Keratinocyte (primary cell): Measurements from ENCODE around the gene WASF2. TPM values are rescaled to one million over a fixed set of nuclear protein-coding genes. Genes with fewer than 3 reads are reported as not detected.
A peak's percentile ranks its signal among the peaks of the same experiment; 100 is the strongest.

Experiments
- DNase-seq: peaks from one replicate; pipeline ENCODE4 v3.0.0-alpha.2; 2011; ENCODE audit warnings: low read depth, missing footprints, low spot score
- FAIRE-seq: peaks from 2 replicates; lab custom pipeline; 2011; peaks lifted over from hg19 to GRCh38; lab: Jason Lieb, UNC
- H2AFZ ChIP-seq: 2 replicates; pipeline ENCODE4 v1.6.0; 2012; ENCODE audit warnings: low read length, control low read depth, inconsistent platforms; ENCODE audit not compliant: control insufficient read depth
- H3K27ac ChIP-seq: 2 replicates; pipeline ENCODE4 v1.5.1; 2011; ENCODE audit warnings: low read length; ENCODE audit not compliant: control insufficient read depth, insufficient read depth
- H3K27me3 ChIP-seq: 3 replicates; pipeline ENCODE4 v1.6.0; 2011; ENCODE audit warnings: low read length; ENCODE audit not compliant: control insufficient read depth, insufficient read depth; ENCODE audit errors: extremely low read depth
- H3K36me3 ChIP-seq, 2 experiments: 2 replicates in 1 of 2; 3 replicates in 1 of 2; pipeline ENCODE4 v1.5.1; 2011; ENCODE audit warnings: low read length in 2 of 2, mild to moderate bottlenecking in 1 of 2; ENCODE audit not compliant: control insufficient read depth in 2 of 2, insufficient read depth in 2 of 2; ENCODE audit errors: extremely low read depth in 1 of 2
- H3K4me1 ChIP-seq: 3 replicates; pipeline ENCODE4 v1.5.1; 2011; ENCODE audit warnings: low read length; ENCODE audit not compliant: control insufficient read depth, insufficient read depth; ENCODE audit errors: extremely low read depth
- H3K4me2 ChIP-seq: 3 replicates; pipeline ENCODE4 v1.6.0; 2011; ENCODE audit warnings: low read depth, low read length; ENCODE audit not compliant: control insufficient read depth, insufficient read depth; ENCODE audit errors: extremely low read depth
- H3K4me3 ChIP-seq, 3 experiments: fragments of 200-600 bp in 1 of 3; sonication (generic) in 1 of 3; 2 replicates in 2 of 3; 3 replicates in 1 of 3; pipeline ENCODE4 v1.5.1; 2011 to 2016; ENCODE audit warnings: low read length in 3 of 3, mild to moderate bottlenecking in 3 of 3, control low read depth in 2 of 3, inconsistent platforms in 1 of 3, low read depth in 1 of 3, mixed read lengths in 1 of 3, mixed run types in 1 of 3, moderate library complexity in 1 of 3; ENCODE audit not compliant: control insufficient read depth in 2 of 3, insufficient read depth in 2 of 3; ENCODE audit errors: extremely low read depth in 1 of 3
- H3K79me2 ChIP-seq: 2 replicates; pipeline ENCODE4 v1.6.0; 2012; ENCODE audit warnings: low read length; ENCODE audit not compliant: control insufficient read depth, insufficient read depth
- H3K9ac ChIP-seq: 3 replicates; pipeline ENCODE4 v1.6.0; 2011; ENCODE audit warnings: low read length; ENCODE audit not compliant: control insufficient read depth, insufficient read depth; ENCODE audit errors: extremely low read depth
- H3K9me1 ChIP-seq: 3 replicates; pipeline ENCODE4 v1.6.0; 2011; ENCODE audit warnings: low read length; ENCODE audit not compliant: control insufficient read depth, insufficient read depth; ENCODE audit errors: extremely low read depth
- H3K9me3 ChIP-seq: 2 replicates; pipeline ENCODE4 v1.5.1; 2012; ENCODE audit warnings: low read depth, low read length; ENCODE audit not compliant: control insufficient read depth
- H4K20me1 ChIP-seq: 3 replicates; pipeline ENCODE4 v1.6.0; 2011; ENCODE audit warnings: low read length; ENCODE audit not compliant: control insufficient read depth, insufficient read depth; ENCODE audit errors: extremely low read depth
- EZH2 ChIP-seq: IDR thresholded peaks from one replicate; pipeline ENCODE4 v1.6.1; 2012; ENCODE audit warnings: inconsistent platforms, mild to moderate bottlenecking, low read length, moderate library complexity
- dilution Hi-C: fragments of 300-500 bp; cut with MboI; formaldehyde crosslinking; loops from one replicate; pipeline ENCODE4 v1.7.0; 2020; ENCODE audit warnings: low sequenced_read_pairs; ENCODE audit not compliant: extremely low pct_ligation_motif_present
- polyA plus RNA-seq, 5 experiments: library from polyadenylated mRNA; depleted of rRNA in 3 of 5; stranded (reverse) in 3 of 5; stranded (forward) in 1 of 5; unstranded in 1 of 5; fragments of >200 nt; gene quantifications; 1 replicate in 1 of 5; 2 replicates in 3 of 5; 3 replicates in 1 of 5; pipeline versions ENCODE4 v1.2.1 to v1.2.3, GENCODE V29; 2011 to 2012; ENCODE audit warnings: missing spikeins in 2 of 5, low read depth in 1 of 5, low replicate concordance in 1 of 5
- TF ChIP-seq, protein P1 (sequence below), 3 experiments: IDR thresholded peaks in 1 of 3; conservative IDR thresholded peaks in 1 of 3; optimal IDR thresholded peaks in 1 of 3; 2 replicates in 2 of 3; 3 replicates in 1 of 3; pipeline versions ENCODE3 to v1.5.1; 2011; ENCODE audit warnings: low read length in 3 of 3, mild to moderate bottlenecking in 3 of 3, moderate library complexity in 2 of 3, control low read depth in 1 of 3, inconsistent platforms in 1 of 3; ENCODE audit not compliant: insufficient read depth in 2 of 3; ENCODE audit errors: extremely low read depth in 1 of 3

Gene WASF2
- polyA plus RNA-seq, 1 donor (not counting 4 experiments of a cell fraction or from before 2014, with no cell fraction given), result 42.9 TPM

DNA sequence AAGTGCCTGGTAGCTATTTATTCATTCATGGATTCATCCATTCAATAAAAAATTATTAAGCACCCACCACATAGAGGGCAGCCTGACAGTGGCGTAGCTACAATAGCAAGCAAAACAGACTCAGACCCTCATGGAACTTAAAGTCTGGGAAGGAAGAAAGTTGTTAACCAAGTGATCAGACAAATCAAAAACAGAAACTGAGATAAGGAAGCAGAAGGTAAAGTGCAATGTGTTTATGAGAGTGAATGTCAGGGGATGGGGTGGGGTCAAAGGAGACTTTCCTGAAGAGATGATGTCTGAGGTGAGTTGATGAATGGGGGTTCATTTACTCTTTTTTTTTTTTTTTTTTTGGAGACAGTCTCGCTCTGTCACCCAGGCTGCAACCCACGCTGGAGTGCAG, 2.8 kb upstream of the WASF2 start:
- no peaks in the 10 kb centered on the region for H3K9me1 ChIP-seq
- TF ChIP-seq, protein P1, sequence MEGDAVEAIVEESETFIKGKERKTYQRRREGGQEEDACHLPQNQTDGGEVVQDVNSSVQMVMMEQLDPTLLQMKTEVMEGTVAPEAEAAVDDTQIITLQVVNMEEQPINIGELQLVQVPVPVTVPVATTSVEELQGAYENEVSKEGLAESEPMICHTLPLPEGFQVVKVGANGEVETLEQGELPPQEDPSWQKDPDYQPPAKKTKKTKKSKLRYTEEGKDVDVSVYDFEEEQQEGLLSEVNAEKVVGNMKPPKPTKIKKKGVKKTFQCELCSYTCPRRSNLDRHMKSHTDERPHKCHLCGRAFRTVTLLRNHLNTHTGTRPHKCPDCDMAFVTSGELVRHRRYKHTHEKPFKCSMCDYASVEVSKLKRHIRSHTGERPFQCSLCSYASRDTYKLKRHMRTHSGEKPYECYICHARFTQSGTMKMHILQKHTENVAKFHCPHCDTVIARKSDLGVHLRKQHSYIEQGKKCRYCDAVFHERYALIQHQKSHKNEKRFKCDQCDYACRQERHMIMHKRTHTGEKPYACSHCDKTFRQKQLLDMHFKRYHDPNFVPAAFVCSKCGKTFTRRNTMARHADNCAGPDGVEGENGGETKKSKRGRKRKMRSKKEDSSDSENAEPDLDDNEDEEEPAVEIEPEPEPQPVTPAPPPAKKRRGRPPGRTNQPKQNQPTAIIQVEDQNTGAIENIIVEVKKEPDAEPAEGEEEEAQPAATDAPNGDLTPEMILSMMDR (optimal IDR thresholded peaks at IDR 0.05 in 1 of 3, IDR thresholded peaks at IDR 0.05 in 1 of 3, conservative IDR thresholded peaks at IDR 0.05 in 1 of 3; ENCODE audit: extremely low read depth in 1 of 3, insufficient read depth in 2 of 3, low read length in 3 of 3), result no peak
- TF ChIP-seq EZH2, result no peak
- H3K4me2 ChIP-seq, result no peak overlapping the region
- peaks cover 22% of the 10 kb centered on the region for H3K79me2 ChIP-seq
- dilution Hi-C loops, result no loop called here
- FAIRE-seq (no peak), DNase-seq (no peak)
- H3K27me3 ChIP-seq, result no peaks in the 10 kb centered on the region
- no peaks in the 10 kb centered on the region for H4K20me1 ChIP-seq
- H3K36me3 ChIP-seq, result no peaks in the 10 kb centered on the region
- H3K9ac ChIP-seq, result no peak overlapping the region
- H2AFZ ChIP-seq, result no peak overlapping the region
- H3K4me3 ChIP-seq, result no peak overlapping the region
- H3K27ac ChIP-seq, result no peak overlapping the region
- no peaks in the 10 kb centered on the region for H3K9me3 ChIP-seq
- peaks cover 12% of the 10 kb centered on the region for H3K4me1 ChIP-seq

DNA sequence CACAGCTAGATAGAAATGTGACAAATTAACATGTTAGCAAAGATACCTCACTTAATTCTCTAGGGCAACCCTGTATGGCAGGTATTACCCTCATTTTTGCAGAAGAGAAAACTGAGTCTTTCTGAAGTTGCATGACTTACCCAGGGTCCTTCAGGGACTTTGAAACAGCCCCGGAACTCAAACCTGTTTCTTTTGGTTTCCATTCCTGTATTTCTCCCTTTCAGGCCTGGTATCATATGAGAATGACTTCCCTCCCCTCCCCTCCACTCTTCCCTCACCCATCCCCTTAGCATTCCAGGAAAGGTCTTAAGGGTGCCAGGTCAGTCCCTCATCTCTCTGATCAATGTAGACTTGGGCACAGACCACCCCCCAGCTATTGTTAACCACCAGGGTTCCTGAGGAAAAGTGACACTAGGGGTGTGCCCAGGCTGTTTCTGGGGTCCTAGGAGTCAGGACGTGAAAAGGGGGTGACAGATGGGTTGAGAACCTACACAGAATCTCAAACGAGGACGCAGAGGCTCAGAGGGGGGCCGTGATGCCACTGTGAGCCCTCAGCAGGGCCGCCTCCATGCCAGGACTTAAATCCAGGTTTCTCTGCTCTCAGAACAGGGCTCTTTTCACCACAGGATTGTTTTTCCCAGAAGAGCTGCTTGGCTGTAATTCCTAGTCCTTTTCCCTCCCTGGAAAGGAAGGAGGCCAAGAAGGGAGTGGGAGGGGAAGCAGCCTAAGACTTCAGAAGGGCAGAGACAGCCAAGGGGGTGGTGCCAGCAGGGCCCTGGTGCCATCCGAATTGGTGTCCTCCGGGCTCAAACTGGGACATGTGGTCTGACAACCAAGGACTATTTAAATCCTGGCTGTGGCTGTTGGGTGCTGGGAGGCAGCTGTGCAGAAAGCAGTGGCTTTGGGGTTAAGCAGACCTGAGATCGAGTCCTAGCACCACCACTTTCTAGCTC, 2.1 kb upstream of the WASF2 start:
- Histone ChIP-seq H3K9me1 (no peaks in the 10 kb centered on the region), H3K9ac (no peak overlapping the region), H3K27ac (no peak overlapping the region), H4K20me1 (no peaks in the 10 kb centered on the region), H3K4me3 (no peak overlapping the region), H3K27me3 (no peaks in the 10 kb centered on the region), H3K79me2 (peaks cover 25% of the 10 kb centered on the region), H3K9me3 (no peaks in the 10 kb centered on the region), H2AFZ (peak overlapping the region; percentile 58), H3K4me2 (no peak overlapping the region), H3K4me1 (peaks cover 13% of the 10 kb centered on the region), H3K36me3 (no peaks in the 10 kb centered on the region)
- no peak for TF ChIP-seq EZH2
- TF ChIP-seq, protein P1 (optimal IDR thresholded peaks at IDR 0.05 in 1 of 3, IDR thresholded peaks at IDR 0.05 in 1 of 3, conservative IDR thresholded peaks at IDR 0.05 in 1 of 3; ENCODE audit: extremely low read depth in 1 of 3, insufficient read depth in 2 of 3, low read length in 3 of 3), result no peak
- dilution Hi-C loops, result no loop called here
- FAIRE-seq (no peak), DNase-seq (no peak)
